Measurements from ENCODE around the gene WDFY3.

GRCh38 chr4:84719115-84719514 is 247.4 kb downstream of the WDFY3 start:
- TF ChIP-seq CTCF (conservative IDR thresholded peaks at IDR 0.05; ENCODE audit: low read depth in 2 of 2): no peak
- TF ChIP-seq EZH2 (IDR thresholded peaks at IDR 0.05; ENCODE audit: low read depth, unreplicated experiment): no peak
- TF ChIP-seq EZH2phosphoT487 (IDR thresholded peaks at IDR 0.05; ENCODE audit: unreplicated experiment): no peak
- TF ChIP-seq CREB1 (CRISPR knock-in tag; IDR thresholded peaks at IDR 0.05; ENCODE audit: low read depth): no peak
- no peak for TF ChIP-seq POLR2AphosphoS5 (IDR thresholded peaks at IDR 0.05; ENCODE audit: low read depth)
- TF ChIP-seq REST (IDR thresholded peaks at IDR 0.05; ENCODE audit: unreplicated experiment): no peak
- no peak for TF ChIP-seq ETS1 (IDR thresholded peaks at IDR 0.05)
- TF ChIP-seq ZNF331 (CRISPR knock-in tag; IDR thresholded peaks at IDR 0.05; ENCODE audit: low read depth): no peak
- no peak for TF ChIP-seq JUNB (IDR thresholded peaks at IDR 0.05; ENCODE audit: unreplicated experiment)
- TF ChIP-seq NANOG (IDR thresholded peaks at IDR 0.05; ENCODE audit: borderline replicate concordance): no peak
